Measurements from ENCODE around the gene PRRX2.

PRRX2 gene

DNA sequence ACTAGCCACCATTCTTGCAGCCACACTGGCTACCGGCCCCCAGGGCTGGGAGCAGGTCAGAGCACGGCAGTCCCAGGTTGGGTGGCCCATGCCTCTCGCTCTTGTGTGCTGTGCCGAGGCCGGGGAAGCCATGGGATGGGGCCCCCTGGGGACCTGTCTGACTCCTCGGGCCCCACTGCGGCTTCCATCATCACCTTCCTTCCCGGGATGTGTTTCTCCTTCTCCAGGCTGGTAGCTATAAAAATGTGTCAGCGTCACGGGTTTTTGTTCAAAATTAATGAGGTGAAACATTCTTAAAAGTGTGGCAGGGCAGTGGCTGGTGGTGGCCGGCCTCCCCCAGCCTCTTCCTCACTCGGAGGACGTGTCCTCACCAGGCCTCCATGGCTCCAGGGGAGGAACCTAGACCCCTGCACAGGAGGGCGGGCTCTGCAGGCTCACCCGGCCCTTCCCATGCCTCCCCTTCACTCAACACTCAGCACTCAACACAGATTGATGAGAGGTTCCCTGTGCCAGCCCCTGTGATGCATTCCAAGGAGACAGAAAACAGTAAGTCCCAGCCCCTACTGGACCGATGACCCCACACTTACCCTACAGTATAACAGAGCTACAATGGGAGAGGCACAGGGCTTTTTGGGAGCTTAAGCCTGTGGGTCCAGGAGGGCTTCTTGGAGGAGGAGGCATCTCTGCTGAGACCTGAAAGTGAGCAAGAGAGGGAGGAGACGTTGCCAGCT is 44.2 kb downstream of the PRRX2 start:
- no peak for DNase-seq (ENCODE audit: low spot score)

DNA sequence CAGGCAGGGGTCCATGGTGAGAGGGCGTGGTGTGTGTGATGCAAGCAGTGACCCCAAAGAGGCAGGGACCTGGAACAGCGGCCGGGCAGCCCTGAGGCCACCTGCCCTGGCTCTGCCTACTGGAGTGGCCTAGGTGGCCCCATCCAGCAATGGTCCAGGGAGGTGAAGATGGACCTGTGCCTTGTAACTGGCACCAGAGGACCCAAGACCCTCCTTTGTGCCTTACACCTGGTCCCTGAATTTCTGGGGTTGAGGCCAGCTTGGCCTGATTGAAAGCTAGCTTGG is 44.7 kb downstream of the PRRX2 start:
- DNase-seq (ENCODE audit: low spot score), result no peak

DNA sequence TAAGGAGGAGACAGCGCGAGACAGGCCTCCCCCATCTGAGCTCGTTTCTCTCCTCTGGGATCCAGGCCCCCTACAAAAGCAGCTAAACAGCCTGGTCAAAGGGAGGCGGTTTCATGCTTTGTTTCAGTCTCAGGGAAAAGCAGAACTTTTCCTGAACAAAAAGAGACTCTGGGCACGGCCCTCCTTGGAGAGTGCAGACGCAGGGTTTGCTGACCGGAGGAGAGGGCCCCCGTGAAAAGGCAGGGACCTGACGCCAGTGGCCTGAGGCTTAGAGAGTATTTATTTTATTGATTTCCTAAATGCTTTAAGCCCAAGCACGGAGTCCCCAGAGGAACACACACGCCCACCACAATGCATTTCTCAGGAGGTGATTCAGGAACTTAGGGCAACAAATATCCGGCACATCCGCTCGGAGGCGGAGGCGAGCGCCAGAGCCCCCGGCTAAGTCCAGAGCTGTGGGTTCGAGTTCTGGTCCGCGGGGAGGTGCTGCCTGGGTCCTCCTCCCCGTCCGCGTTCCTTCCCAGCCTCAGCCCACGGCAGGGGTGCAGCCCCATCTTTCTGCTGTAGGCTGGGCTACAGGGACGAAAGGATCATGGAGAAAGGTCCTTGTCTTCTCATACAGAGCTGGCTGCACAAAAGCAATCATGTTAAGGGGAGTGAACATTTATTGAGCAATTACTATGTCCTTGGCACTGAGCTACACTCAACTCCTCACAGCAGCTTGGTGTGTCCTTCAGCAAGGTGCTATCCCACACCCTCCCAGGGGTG is 47.4 kb downstream of the PRRX2 start:
- DNase-seq (ENCODE audit: low spot score), result peak; percentile 29

DNA sequence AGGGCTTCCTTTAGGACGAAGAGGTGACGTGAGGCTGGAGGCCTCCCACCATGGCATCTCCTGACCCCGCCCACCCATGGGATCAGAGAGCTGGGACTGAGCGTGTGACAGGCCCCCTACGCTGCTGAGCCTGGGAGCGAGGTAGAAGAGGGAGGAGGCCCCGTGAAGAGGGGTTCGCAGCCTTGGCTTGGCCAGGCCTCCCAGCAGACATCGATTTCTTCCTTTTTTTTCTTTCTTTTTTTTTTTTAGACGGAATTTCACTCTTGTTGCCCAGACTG is 47.9 kb downstream of the PRRX2 start:
- no peak for DNase-seq (ENCODE audit: low spot score)

DNA sequence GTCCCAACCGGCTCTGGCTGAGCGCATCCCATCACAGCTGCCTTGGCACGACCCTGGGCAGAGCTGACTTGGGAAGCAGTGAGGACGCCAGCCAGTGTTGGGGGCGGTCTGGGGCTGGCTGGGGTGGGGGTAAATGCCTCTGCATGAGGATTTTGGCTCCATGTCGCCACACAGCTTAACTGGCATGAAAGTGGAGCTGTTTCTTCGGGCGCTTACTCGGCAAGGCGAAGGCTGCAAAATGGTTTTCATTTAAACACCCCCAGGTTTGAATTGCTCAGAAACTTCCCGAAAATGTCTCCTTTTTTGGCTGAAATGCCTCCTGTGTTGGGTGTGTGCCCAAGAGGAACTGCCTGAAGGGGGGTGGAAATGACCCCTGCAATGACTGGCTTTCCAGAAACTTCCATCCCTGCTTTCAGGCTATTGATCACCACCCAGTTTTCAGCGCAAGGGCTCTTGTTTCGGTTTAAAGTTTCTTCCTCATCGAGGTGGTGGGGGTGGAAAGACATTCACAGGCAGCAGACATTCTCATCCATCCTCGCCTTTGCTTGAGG is 49.1 kb downstream of the PRRX2 start:
- no peak for DNase-seq (ENCODE audit: low spot score)

DNA sequence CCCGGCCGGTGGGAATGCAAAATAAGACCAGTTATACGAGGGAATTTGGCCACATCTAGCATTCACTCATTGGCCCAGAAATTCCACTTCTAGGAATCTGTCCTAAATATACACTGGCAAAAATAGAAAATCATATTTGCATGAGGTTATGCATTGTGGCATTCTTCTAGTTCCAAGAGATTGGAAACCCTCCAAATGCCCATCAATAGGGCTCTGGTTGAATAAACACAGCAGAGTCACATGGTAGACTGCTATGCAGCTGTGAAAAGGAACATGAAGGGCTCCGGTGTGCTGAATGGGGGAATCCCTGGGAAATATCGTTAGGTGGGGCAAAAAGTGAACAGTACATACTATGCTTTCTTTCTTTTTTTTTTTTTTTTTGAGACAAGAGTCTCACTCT is 50.6 kb downstream of the PRRX2 start:
- no peak for DNase-seq (ENCODE audit: low spot score)

DNA sequence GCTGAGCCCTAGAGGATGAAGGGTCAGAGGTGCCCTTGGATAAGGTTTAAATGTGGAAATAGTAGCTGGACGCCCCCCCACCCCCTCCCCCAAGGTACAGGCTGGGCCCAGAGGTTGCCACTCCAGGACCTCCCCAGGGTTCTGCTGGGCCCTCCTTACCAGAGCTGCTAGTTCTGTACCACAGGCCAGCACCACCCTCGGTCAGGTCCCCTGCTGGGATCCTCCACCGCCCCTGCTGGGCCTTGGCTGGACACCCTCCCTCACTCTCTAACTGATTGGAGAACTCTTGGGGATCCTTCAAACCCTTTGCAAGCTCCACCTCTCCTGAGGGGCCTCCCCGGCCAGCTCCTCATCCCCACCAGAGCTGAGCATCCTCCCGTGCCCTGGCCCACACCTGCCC is 52.5 kb downstream of the PRRX2 start:
- no peak for DNase-seq (ENCODE audit: low spot score)

DNA sequence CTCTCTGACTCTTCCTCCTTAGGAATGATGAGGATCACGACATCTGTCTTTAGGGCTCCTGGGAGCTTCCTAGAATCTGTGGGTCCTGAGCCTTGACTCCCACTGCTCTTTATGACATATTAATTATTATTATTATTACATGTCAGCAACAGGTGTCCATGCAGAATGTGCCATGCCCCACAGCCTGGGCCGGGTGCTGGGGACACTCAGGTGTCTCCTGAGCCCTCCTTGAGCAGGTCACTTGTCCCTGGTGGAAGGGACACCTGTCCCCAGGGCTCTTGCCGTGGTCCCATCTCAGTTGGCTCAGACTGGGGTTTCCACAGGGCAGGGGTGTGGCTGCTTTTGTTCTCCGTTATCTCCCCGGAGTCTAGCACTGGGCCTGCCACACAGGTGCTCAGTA is 53.2 kb downstream of the PRRX2 start:
- DNase-seq (ENCODE audit: low spot score), result no peak

DNA sequence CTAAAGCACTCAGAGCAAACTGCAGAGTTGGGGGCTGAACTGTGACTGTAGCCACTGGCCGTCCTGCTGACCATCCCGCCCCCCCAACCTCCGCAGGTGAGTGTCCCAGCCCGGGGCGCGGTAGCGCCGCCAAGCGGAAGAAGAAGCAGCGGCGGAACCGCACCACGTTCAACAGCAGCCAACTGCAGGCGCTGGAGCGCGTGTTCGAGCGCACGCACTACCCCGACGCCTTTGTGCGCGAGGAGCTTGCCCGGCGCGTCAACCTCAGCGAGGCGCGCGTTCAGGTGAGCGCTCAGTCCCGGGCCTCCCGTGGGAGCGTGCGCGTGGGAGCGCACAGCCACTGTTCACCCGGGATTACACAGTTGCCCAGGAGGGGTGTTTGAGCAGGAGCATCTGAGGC is 53.7 kb downstream of the PRRX2 start:
- DNase-seq (ENCODE audit: low spot score), result no peak

DNA sequence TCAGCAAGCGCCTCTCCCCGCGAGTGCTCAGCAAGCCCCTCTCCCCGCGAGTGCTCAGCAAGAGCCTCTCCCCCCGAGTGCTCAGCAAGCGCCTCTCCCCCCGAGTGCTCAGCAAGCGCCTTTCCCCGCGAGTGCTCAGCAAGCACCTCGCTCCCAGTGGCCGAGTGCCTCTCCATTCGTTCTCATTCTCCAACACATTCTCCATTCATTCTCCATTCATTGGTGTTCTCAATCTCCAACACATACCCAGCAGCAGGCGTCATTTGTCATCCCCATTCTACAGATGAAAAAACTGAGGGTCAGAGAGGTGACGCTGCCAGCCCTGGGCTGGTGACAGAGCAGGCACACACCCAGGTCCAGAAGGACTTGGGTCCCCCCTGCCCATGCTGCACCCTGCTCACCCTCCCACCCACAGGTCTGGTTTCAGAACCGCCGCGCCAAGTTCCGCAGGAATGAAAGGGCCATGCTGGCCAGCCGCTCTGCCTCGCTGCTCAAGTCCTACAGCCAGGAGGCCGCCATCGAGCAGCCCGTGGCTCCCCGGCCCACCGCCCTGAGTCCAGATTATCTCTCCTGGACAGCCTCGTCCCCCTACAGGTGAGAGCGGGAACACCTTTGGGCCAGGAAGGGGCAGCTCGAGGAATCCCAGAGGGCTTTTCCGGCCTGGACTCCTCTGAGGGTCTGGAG is 54.9 kb downstream of the PRRX2 start:
- DNase-seq (ENCODE audit: low spot score), result no peak

DNA sequence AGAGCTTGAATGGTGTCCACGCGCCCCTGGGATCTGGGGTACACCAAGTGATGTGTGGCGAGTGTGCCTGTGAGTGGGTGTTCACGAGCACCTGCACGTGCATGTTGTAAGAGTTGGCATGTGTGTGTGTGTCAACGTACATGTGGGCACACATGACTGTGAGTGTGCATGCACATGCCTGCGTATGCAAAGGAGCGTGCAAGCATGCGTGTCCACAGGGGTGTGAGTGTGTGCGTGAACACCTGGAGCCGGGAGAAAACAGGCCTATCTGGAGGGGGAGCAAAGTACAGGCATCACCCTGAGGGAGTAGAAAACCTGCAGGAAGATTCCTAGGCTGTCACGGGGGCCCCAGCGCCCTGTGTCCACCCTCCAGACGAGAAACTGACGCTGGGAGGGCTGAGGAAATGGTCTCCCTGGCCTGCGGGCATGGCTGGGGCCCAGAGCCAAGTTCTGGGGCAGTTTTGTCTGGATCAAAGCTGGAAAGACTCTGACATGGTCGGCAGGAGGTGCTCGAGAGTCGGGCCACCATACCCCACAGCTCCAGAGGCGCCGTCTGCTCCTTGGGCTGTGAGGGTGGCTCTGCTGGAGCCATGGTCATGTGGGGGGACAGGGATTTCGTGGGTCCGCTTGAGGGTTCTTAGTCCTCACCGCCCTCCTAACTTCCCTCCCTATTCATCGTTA is 55.6 kb downstream of the PRRX2 start:
- DNase-seq (ENCODE audit: low spot score), result no peak

DNA sequence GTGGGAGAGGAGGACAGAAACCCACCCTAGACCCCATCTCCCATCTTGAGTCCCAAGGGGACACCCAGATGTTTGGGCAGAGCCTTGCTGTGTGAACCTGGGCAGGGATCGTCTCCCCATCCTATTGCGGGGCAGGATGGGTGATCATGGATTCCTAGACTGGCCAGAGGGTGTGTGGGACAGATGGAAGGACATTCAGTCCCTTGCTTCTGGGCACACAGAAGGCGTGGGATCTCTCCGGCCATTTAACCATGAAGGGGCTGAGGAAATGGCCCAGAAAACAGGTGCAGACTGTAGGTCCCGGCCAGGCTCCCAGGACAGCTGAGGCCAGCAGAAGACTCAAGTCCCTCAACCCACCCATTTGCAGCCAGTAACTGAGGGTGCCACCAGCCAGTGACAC is 57.5 kb downstream of the PRRX2 start:
- no peak for DNase-seq (ENCODE audit: low spot score)

DNA sequence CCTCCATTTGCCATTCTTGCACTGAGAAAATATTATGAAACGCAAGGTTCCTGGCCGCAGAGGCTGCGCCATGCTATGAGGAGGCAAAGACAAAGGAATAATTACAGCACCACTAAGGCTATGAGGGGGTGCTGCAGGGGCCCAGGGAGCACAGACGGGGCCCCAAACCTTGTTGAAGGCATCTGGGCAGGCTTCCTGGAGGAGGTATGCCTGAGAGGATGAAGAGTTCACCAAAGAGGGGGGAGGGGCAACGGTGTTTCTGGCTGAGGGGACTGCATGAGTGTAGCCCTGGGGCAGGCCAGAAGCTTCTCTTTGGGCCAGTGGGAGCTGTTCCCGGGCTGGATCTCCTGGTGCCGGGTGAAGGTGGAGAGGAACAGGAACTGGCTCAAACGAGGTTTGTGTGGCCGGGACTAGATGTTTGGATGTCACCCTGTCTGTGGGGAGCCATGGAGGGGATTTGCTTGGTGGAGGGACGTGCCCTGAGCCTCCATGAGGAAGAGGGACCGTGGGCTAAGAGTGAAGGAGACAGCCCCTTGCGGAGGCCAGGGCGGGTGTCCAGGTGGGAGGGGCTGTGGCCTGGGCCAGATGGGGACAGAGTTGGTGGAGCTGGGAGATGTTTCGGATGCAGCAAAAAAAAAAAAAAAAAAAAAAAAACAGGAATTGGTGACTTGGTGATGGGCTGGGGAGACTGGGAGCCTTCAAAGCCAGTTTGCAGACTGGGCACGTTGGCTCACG is 59.2 kb downstream of the PRRX2 start:
- DNase-seq (ENCODE audit: low spot score), result no peak

DNA sequence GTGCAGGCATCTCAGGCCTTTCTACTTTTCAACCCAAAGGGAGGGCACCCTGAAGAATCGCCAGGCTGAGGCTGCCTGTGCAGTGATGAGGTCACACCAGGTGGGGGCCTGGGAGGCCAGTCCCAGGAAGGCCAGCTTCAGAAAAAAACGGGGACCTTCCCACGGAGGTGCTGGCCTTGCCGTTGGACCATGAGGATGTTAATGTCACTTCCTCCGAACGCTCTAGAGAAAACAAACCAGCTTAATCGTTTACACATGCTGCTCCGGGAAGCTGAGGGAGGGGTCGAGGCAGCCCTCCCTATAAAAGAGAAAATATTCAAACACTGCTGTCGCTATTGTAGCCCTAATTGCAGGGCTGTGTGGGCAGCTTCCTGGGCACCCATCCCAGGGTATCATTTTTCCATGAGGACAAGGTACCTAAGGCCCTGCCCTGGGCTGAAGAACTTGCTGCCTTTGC is 60.4 kb downstream of the PRRX2 start:
- DNase-seq (ENCODE audit: low spot score), result no peak

DNA sequence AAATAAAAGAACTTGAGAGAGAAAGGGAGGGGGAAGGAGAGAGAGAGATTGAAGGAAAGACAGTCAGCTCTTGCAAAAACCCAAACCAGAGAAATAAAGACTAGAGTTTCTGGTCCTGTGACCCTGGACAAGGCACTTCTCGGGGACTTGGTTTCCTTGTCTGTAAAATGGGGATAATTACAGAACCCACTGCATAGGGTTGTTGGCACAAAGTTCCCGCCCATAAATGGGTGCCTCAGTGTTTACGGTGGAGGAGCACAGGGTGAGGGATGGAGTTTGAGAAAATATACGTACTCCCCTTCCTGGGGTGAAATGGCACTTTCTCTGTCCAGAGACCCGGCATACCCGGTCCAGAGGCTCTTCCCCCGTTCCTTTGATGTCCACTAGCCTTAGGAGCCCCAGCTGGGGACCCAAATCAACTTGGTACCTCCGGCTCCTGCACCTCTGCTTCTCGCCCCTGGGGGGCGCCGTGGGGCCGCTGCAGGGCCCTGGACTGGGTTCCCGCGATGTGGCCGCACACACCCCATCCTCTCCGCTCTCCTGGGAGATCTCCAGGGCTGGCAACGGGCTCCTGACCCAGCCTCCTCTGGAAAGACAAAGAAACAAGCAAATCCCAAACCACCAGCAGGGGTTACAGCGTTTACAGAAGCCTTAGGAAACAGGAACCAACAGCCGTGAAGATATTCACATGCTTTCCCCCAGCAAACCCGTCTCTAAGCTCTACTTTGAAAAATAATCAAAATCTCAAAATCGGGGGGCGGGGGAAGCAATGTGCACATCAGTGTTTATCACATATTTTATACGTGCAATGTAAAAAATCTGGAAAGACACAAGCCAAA is 61.1 kb downstream of the PRRX2 start:
- DNase-seq (ENCODE audit: low spot score), result peak; percentile 56

DNA sequence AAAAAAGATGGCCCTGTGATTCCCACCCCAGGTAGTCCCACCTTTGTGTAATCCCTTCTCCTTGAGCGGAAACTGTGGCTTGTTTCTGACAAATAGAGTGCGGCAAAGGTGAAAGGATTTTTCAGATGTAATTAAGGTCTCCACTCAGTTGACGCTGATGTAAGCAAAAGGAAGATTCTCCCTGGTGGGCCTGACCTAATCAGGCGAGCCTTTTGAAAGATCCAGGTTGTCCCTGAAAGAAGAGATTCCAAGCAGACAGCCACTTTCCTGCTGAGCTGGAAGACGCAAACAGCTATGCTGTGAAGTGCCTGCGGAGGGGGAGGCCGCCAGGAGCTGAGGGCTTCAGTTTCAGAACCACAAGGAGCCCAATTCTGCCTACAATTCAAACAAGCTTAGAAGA is 63.3 kb downstream of the PRRX2 start:
- DNase-seq (ENCODE audit: low spot score), result no peak

DNA sequence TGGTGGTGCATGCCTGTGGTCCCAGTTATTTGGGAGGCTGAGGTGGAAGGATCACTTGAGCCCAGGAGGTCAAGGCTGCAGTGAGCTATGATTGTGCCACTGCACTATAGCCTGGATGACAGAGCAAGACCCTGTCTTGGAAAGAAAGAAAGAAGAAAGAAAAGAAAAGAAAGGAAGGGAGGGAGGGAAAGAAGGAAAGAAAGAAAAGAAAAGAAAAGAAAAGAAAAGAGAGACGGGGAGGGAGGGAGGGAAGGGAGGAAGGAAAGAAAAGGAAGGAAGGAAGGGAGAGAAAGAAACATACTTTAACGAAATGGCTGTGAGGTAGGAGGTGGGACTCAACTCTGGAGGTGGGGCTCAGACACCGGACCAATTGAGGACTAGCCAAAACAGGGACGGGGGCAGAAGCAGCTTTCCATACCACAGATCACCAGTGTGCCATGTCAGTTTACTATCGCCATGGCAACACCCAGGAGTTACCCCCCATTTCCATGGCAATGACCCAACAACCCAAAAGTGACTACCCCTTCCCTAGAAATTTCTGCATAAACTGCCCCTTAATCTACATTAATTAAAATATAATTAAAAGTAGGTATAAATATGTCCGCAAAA is 66.1 kb downstream of the PRRX2 start:
- no peak for DNase-seq (ENCODE audit: low spot score)

DNA sequence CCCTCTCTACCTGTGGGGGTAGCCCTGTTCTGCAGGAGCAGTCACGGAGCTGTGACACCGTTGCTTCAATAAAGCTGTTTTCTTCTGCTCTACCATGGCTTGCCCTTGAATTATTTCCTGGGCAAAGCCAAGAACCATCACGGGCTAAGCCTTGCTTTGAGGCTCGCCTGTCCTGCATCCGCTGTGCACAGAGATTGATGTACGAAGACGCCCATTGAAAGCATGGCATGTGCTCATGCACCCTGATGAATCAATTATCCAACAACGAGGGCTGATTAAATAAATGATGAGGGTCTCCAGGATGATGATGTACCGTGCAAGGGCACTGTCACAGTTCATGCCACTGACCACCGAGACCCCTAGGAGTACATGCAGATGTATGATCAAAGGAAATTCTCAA is 66.7 kb downstream of the PRRX2 start:
- no peak for DNase-seq (ENCODE audit: low spot score)

DNA sequence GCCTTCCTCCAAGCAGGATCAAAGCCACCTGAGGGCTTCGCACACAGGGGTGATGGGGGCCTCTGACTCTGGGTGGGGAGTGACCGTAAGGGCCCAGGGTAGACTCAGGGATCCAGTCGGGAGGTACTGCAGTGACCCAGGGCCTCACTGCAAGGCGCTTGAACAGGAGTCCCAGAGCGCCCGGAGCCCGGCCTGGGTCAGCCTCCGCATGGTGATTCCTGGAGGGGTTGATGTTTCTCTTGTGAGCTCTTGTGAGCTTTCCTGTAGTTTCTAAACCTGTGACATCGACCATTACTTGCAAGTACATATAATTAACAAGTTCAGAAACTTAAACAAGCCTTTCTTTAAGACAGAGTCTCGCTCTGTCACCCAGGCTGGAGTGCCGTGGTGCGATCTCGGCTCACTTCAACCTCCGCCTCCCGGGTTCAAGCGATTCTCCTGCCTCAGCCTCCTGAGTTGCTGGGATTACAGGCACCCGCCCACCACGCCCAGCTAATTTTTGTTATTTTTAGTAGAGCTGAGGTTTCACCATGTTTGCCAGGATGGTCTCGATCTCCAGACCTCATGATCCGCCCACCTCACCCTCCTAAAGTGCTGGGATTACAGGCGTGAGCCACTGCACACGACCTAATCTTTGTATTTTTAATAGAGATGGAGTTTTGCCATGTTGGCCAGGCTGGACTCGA is 67.6 kb downstream of the PRRX2 start:
- DNase-seq (ENCODE audit: low spot score), result no peak

DNA sequence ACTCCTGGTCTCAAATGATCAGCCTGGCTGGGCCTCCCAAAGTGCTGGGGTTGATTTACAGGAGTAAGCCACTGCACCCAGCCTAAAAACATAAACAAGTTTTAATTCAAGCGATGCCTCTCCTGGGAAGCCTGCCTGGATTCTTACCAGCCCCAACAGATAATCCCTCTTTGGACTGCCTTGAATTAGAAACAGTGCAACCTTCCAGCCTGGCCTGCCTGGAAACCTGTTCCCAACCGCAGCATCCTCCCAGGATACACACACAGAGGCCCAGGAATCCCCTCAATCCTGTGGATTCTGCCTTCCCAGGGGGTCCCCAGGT is 68.1 kb downstream of the PRRX2 start:
- no peak for DNase-seq (ENCODE audit: low spot score)

Measured in Ammon's horn (tissue), 1 donor.